HepG2 (cell line): ENCODE measurements around the gene SLC44A4. TPM values are rescaled to one million over a fixed set of nuclear protein-coding genes. Genes with fewer than 3 reads are reported as not detected.
A peak's percentile ranks its signal among the peaks of the same experiment; 100 is the strongest.

Source experiments
- ATAC-seq: fragments of 200-7000 bp; cut with Tn5 transposase; 3 replicates; pipeline ENCODE4 v1.9.1; 2020; ENCODE audit warnings: mild to moderate bottlenecking, moderate library complexity
- BruUV-seq: library from RNA; stranded (reverse); fragments of 400-500 nt; replicated peaks from 2 replicates; lab custom pipeline; 2021; lab: Mats Ljungman, UMichigan
- CTCF ChIA-PET: fragments of 300-600 bp; formaldehyde crosslinking; extraction: SDS; loops from one replicate; lab custom pipeline; 2021; ENCODE audit warnings: low total read pairs, inconsistent platforms, low intra/inter-chr PET ratio; lab: Yijun Ruan, JAX
- POLR2A ChIA-PET: fragments of 350-600 bp; sonication (Branson Sonifier 250); formaldehyde crosslinking; loops from one replicate; lab custom pipeline; 2020; ENCODE audit warnings: antibody characterized with exemption, inconsistent platforms; lab: Yijun Ruan, JAX
- DNase-seq: peaks from one replicate; pipeline ENCODE4 v3.0.0-alpha.2; 2015; ENCODE audit warnings: low spot score
- FAIRE-seq: peaks from 3 replicates; lab custom pipeline; 2011; peaks lifted over from hg19 to GRCh38; lab: Jason Lieb, UNC
- H2AFZ ChIP-seq: one replicate; pipeline ENCODE4 v1.6.1; 2011; ENCODE audit warnings: low read length, inconsistent platforms
- H3K27ac ChIP-seq: fragments of 300-600 bp; 3 replicates; pipeline ENCODE4 v1.8.0; 2011; ENCODE audit warnings: mixed run types, mild to moderate bottlenecking, mixed read lengths, low read length, inconsistent platforms; ENCODE audit not compliant: insufficient read depth; ENCODE audit errors: extremely low read length
- H3K27me3 ChIP-seq, 2 experiments: fragments of 200-600 bp in 1 of 2; 2 replicates in 1 of 2; 3 replicates in 1 of 2; pipeline versions ENCODE4 v1.6.0 to v1.8.0; 2011; ENCODE audit warnings: low read length in 2 of 2, mild to moderate bottlenecking in 2 of 2, moderate library complexity in 2 of 2, inconsistent platforms in 1 of 2; ENCODE audit not compliant: insufficient read depth in 2 of 2, control insufficient read depth in 1 of 2
- H3K36me3 ChIP-seq, 2 experiments: fragments of 200-600 bp in 1 of 2; replicated peaks in 1 of 2; 2 replicates in 1 of 2; 3 replicates in 1 of 2; pipeline versions ENCODE4 v1.5.1 to v1.8.0; 2011; ENCODE audit warnings: low read length in 2 of 2, inconsistent platforms in 1 of 2; ENCODE audit not compliant: insufficient read depth in 2 of 2, control insufficient read depth in 1 of 2
- H3K4me1 ChIP-seq: 2 replicates; pipeline ENCODE4 v1.5.1; 2012; ENCODE audit warnings: low read length, inconsistent platforms; ENCODE audit not compliant: insufficient read depth
- H3K4me2 ChIP-seq: 2 replicates; pipeline ENCODE4 v1.6.0; 2011; ENCODE audit warnings: low read depth, low read length, inconsistent platforms
- H3K4me3 ChIP-seq, 3 experiments: fragments of 200-600 bp in 1 of 3; sonication (generic), shearing (Covaris generic) in 1 of 3; replicated peaks in 1 of 3; 2 replicates each; pipeline ENCODE4 v1.5.1; 2011 to 2016; ENCODE audit warnings: low read length in 3 of 3, inconsistent platforms in 2 of 3, low read depth in 2 of 3, mild to moderate bottlenecking in 2 of 3, control low read depth in 1 of 3, mixed read lengths in 1 of 3; ENCODE audit not compliant: insufficient read depth in 1 of 3
- H3K79me2 ChIP-seq: one replicate; pipeline ENCODE4 v1.6.1; 2011; ENCODE audit warnings: low read length, inconsistent platforms; ENCODE audit not compliant: insufficient read depth
- H3K9ac ChIP-seq: 2 replicates; pipeline ENCODE4 v1.6.0; 2011; ENCODE audit warnings: mild to moderate bottlenecking, low read depth, low read length, inconsistent platforms; ENCODE audit not compliant: insufficient read depth
- H3K9me3 ChIP-seq: 2 replicates; pipeline ENCODE4 v1.5.1; 2012; ENCODE audit warnings: mild to moderate bottlenecking, low read length
- H4K20me1 ChIP-seq: 2 replicates; pipeline ENCODE4 v1.6.0; 2011; ENCODE audit warnings: inconsistent platforms, mild to moderate bottlenecking, low read length, moderate library complexity; ENCODE audit not compliant: insufficient read depth
- CEBPG ChIP-seq: IDR thresholded peaks from 2 replicates; pipeline ENCODE4 v1.6.1; 2016
- FOXO1 ChIP-seq: sonication (generic); formaldehyde crosslinking; IDR thresholded peaks from 2 replicates; pipeline ENCODE4 v1.4.0; 2020; ENCODE audit warnings: missing genetic modification reagents
- HDAC6 ChIP-seq: fragments of 200-600 bp; sonication (generic); IDR thresholded peaks from 2 replicates; pipeline ENCODE4 v1.7.0; 2017; ENCODE audit warnings: mild to moderate bottlenecking, antibody characterized with exemption, low read length, low read depth
- LCORL ChIP-seq, 2 experiments: fragments of 450-650 bp in 1 of 2; sonication (generic) in 1 of 2; formaldehyde crosslinking in 1 of 2; IDR thresholded peaks; 2 replicates each; pipeline versions ENCODE4 v1.5.0 to v1.6.1; 2017 to 2020; ENCODE audit warnings: antibody characterized with exemption in 1 of 2, missing genetic modification reagents in 1 of 2
- MZF1 ChIP-seq: sonication (generic); formaldehyde crosslinking; IDR thresholded peaks from 2 replicates; pipeline ENCODE4 v1.8.1; 2023; ENCODE audit warnings: mild to moderate bottlenecking, missing genetic modification reagents, borderline replicate concordance
- RFXAP ChIP-seq: sonication (generic); formaldehyde crosslinking; IDR thresholded peaks from 2 replicates; pipeline ENCODE4 v1.4.0; 2020; ENCODE audit warnings: missing genetic modification reagents, borderline replicate concordance
- SMARCE1 ChIP-seq: fragments of 450-650 bp; IDR thresholded peaks from 2 replicates; pipeline ENCODE4 v1.6.1; 2017; ENCODE audit warnings: borderline replicate concordance
- SOX13 ChIP-seq, 3 experiments: fragments of 450-650 bp in 1 of 3; sonication (generic) in 1 of 3; formaldehyde crosslinking in 1 of 3; IDR thresholded peaks in 2 of 3; conservative IDR thresholded peaks in 1 of 3; 2 replicates each; pipeline versions ENCODE4 v1.5.0 to v1.6.1; 2016 to 2020; ENCODE audit warnings: antibody characterized with exemption in 1 of 3, mild to moderate bottlenecking in 1 of 3, missing compliant biosample characterization in 1 of 3, missing genetic modification reagents in 1 of 3, moderate library complexity in 1 of 3
- ZBTB26 ChIP-seq: IDR thresholded peaks from 2 replicates; pipeline ENCODE4 v1.6.1; 2016; ENCODE audit warnings: missing compliant biosample characterization, missing genetic modification reagents, borderline replicate concordance
- ZKSCAN1 ChIP-seq: fragments of 150-350 bp; IDR thresholded peaks from 2 replicates; pipeline ENCODE4 v1.6.1; 2014; ENCODE audit warnings: low read length
- ZNF263 ChIP-seq: sonication (generic); formaldehyde crosslinking; IDR thresholded peaks from 2 replicates; pipeline ENCODE4 v1.4.0; 2020; ENCODE audit warnings: missing genetic modification reagents
- ZNF317 ChIP-seq: sonication (generic); formaldehyde crosslinking; IDR thresholded peaks from 2 replicates; pipeline ENCODE4 v1.5.0; 2020; ENCODE audit warnings: mild to moderate bottlenecking, missing genetic modification reagents
- ZNF362 ChIP-seq: sonication (generic); formaldehyde crosslinking; IDR thresholded peaks from 2 replicates; pipeline ENCODE4 v1.4.0; 2020; ENCODE audit warnings: missing genetic modification reagents, mild to moderate bottlenecking, borderline replicate concordance
- ZNF576 ChIP-seq: sonication (generic); formaldehyde crosslinking; IDR thresholded peaks from 2 replicates; pipeline ENCODE4 v1.4.0; 2020; ENCODE audit warnings: mild to moderate bottlenecking, missing genetic modification reagents
- ZNF766 ChIP-seq: sonication (generic); formaldehyde crosslinking; IDR thresholded peaks from 2 replicates; pipeline ENCODE4 v1.5.0; 2020; ENCODE audit warnings: missing genetic modification reagents, borderline replicate concordance
- ZNF839 ChIP-seq: sonication (generic); formaldehyde crosslinking; IDR thresholded peaks from 2 replicates; pipeline ENCODE4 v1.4.0; 2020; ENCODE audit warnings: missing genetic modification reagents, mild to moderate bottlenecking, borderline replicate concordance
- WGBS: methylation state at CpG from one replicate; pipeline ENCODE4 v1.1.6; 2017; ENCODE audit warnings: low lambda C conversion rate; 5-methylcytosine and 5-hydroxymethylcytosine counted together
- in situ Hi-C: cut with HindIII; loops from 2 replicates; pipeline ENCODE4 v1.10.0; 2017; ENCODE audit warnings: low pct_unique_long_range_greater_than_20kb; ENCODE audit not compliant: extremely low pct_ligation_motif_present
- intact Hi-C: fragments of 100-400 bp; cut with micrococcal nuclease; formaldehyde crosslinking; loops from one replicate; pipeline ENCODE4 v1.10.0; 2022; ENCODE audit not compliant: unreplicated experiment
- polyA plus RNA-seq, 8 experiments: library from polyadenylated mRNA; depleted of rRNA in 3 of 8; stranded (reverse) in 7 of 8; unstranded in 1 of 8; fragments of >200 nt; fragmentation: Illumina TruSeq in 4 of 8; extraction: Trizol in 4 of 8; gene quantifications; 2 replicates each; pipeline versions ENCODE4 v1.2.1 to v1.2.3, GENCODE V29; 2011 to 2016; ENCODE audit warnings: low read depth in 4 of 8, missing spikeins in 1 of 8, mixed read lengths in 1 of 8; ENCODE audit not compliant: insufficient read depth in 1 of 8
- total RNA-seq, 5 experiments: library from RNA; depleted of rRNA; stranded (reverse); fragments of >200 nt; fragmentation: Illumina TruSeq; extraction: Trizol; gene quantifications; 2 replicates each; pipeline ENCODE4 v1.2.3, GENCODE V29; 2016; ENCODE audit warnings: low read depth in 1 of 5

Gene SLC44A4
- total and polyA plus RNA-seq, 2 of the 13 experiments (the other 11 are each of a cell fraction or from before 2014, with no cell fraction given) = 3.5 to 5.9 TPM

GRCh38 chr6:31907158-31907813, 28.5 kb upstream of the SLC44A4 start:
- Histone ChIP-seq H3K4me2 (peak overlapping the region; percentile 68), H3K27ac (peak overlapping the region; percentile 11), H3K4me1 (peaks cover 62% of the 10 kb centered on the region), H3K79me2 (no peaks in the 10 kb centered on the region), H3K9me3 (no peaks in the 10 kb centered on the region), H3K4me3 (peak overlapping the region; percentile 21 to 46 (median 25); a peak in 4 of 6 replicates), H3K27me3 (peaks cover 1 to 6% of the 10 kb centered on the region in 2 experiments; a peak in 1 of 5 replicates), H2AFZ (no peak overlapping the region), H4K20me1 (no peaks in the 10 kb centered on the region), H3K9ac (no peak overlapping the region; the same call in 1 of the 2 replicates), H3K36me3 (no peaks in the 10 kb centered on the region)
- intact Hi-C loops = no loop called here
- 4% methylated on average over 7 of the region's 7 CpGs for WGBS
- ATAC-seq (peak; percentile 87), FAIRE-seq (peak; percentile 76), DNase-seq (peak; percentile 86)
- POLR2A ChIA-PET = interaction anchor here (0.7 to 3.9 kb wide), 20 partner anchors 9 to 1503 kb away, joined by 3 to 31 read pairs (median 5); partner anchors contain the start of genes BAG6, C2, CFB and DXO
- CTCF ChIA-PET = no interaction called here
- no TSS peak for BruUV-seq
- in situ Hi-C loops = loop anchor here (25.0 kb wide), 1 partner anchor 1055 kb away; the partner anchor contains the start of genes BRD2 and HLA-DMA
- peak; percentile 97 for TF ChIP-seq ZNF362 (CRISPR knock-in tag)
- TF ChIP-seq ZBTB26 = no peak
- TF ChIP-seq CEBPG = peak; percentile 90
- TF ChIP-seq ZNF576 (CRISPR knock-in tag) = no peak
- TF ChIP-seq ZNF839 (CRISPR knock-in tag) = no peak
- TF ChIP-seq SOX13 (IDR thresholded peaks at IDR 0.05) = no peak
- TF ChIP-seq SOX13 (CRISPR knock-in tag; conservative IDR thresholded peaks at IDR 0.05 in 1 of 2, IDR thresholded peaks at IDR 0.05 in 1 of 2) = peak in 1 of 2 experiments; percentile 41; a peak in 1 of 4 replicates
- 0 out of 2 replicates have a peak, but pooled peaks have one; percentile 17 for TF ChIP-seq ZNF317 (CRISPR knock-in tag)
- TF ChIP-seq RFXAP = 0 out of 2 replicates have a peak, but pooled peaks have one; percentile 24
- TF ChIP-seq ZNF263 = peak; percentile 80
- no peak for TF ChIP-seq MZF1
- no peak for TF ChIP-seq LCORL (IDR thresholded peaks at IDR 0.05)
- peak; percentile 19; the same call in 1 of the 2 replicates for TF ChIP-seq LCORL (CRISPR knock-in tag; IDR thresholded peaks at IDR 0.05)
- 0 out of 2 replicates have a peak, but pooled peaks have one; percentile 18 for TF ChIP-seq FOXO1
- no peak for TF ChIP-seq HDAC6
- no peak for TF ChIP-seq ZKSCAN1
- TF ChIP-seq ZNF766 (CRISPR knock-in tag) = peak; percentile 69; the same call in 1 of the 2 replicates
- no peak for TF ChIP-seq SMARCE1
